Heart left ventricle (tissue), 13 donors: ENCODE results near the gene ELMOD1.

Experiments used
- POLR2A ChIP-seq, 2 donors: fragments of 450-650 bp; IDR thresholded peaks; one replicate each; pipeline ENCODE4 v1.6.1; 2017; ENCODE audit warnings: antibody characterized with exemption in 2 of 2, mild to moderate bottlenecking in 2 of 2, moderate library complexity in 2 of 2
- TF ChIP-seq, protein P1 (sequence below), 12 donors: fragments of 200-600 bp; sonication (generic) in 4 of 12; IDR thresholded peaks; one replicate each; pipeline versions ENCODE4 v1.5.0 to v1.8.0; 2018 to 2022; ENCODE audit warnings: antibody characterized with exemption in 12 of 12, mild to moderate bottlenecking in 5 of 12
- donor health status: ischemic (EF 13 %, LVEDD 7.1; RV severe dilation, severe dysfunction).
- donor health status: DM: no; HTN: yes; CAD: no.
- donor health status: DM: no; HTN: no; CAD: no.
- donor health status: ischemic (EF 25% LVEDD 6.9; RV normal size, moderate dysfunction).
- donor health status: ischemic (EF 25% LVEDD 5.7; RV mildly dilated, moderate dysfunction).
- donor health status: ischemic (EF 35%, LVEDD 5.7; RV mildly dilated, moderate dysfunction).
- donor health status: nonischemic (EF 11% LVEDD 7.7; RV severe dilation, severe dysfunction).
- donor health status: DM: yes; HTN: yes; CAD: no.
- donor health status: PGD.
- donor health status: ischemic (EF 29% LVEDD 5.4; RV normal size, mild dysfunction).
- donor health status: nonischemic (EF 23%, LVEDD 6.1; RV moderate dilation, normal function).

DNA sequence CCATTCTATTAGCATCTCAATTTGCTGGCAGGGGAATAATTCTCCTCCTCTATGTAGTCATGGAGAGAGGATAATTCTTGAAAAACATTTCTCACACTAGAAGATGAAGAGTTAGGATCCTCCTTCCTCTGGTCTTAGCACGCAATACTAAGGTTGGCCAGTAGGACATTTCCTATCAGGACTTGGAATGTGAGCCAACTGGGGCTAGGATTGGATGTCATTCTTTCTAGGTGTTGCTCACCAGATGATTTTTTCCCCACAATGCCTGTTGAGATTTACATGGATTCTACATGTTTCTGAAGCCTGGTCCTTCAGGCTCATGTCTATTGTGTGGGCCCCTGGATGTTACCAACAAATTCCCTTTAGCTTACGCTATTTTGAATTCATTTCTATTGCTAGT is 92.9 kb downstream of the ELMOD1 start:
- TF ChIP-seq, protein P1, sequence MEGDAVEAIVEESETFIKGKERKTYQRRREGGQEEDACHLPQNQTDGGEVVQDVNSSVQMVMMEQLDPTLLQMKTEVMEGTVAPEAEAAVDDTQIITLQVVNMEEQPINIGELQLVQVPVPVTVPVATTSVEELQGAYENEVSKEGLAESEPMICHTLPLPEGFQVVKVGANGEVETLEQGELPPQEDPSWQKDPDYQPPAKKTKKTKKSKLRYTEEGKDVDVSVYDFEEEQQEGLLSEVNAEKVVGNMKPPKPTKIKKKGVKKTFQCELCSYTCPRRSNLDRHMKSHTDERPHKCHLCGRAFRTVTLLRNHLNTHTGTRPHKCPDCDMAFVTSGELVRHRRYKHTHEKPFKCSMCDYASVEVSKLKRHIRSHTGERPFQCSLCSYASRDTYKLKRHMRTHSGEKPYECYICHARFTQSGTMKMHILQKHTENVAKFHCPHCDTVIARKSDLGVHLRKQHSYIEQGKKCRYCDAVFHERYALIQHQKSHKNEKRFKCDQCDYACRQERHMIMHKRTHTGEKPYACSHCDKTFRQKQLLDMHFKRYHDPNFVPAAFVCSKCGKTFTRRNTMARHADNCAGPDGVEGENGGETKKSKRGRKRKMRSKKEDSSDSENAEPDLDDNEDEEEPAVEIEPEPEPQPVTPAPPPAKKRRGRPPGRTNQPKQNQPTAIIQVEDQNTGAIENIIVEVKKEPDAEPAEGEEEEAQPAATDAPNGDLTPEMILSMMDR (IDR thresholded peaks at IDR 0.05): peak in 3 of 12 donors; percentile 8 to 32 (median 22)
- no peak for TF ChIP-seq POLR2A (IDR thresholded peaks at IDR 0.05)
